T-helper 1 cell treated with Interleukin-12 subunit alpha and Interleukin-12 subunit beta and Interleukin-4 antibody, amounts not matched to agents 30 ng/mL and 1 ng/mL, for 36 hours (primary cell): ENCODE results near the gene KCNH2. TPM values are rescaled to one million over a fixed set of nuclear protein-coding genes. Genes with fewer than 3 reads are reported as not detected.
"Not testable (repeated sequence)": the region's sequence is repeated elsewhere in the genome, so short reads cannot be mapped to it uniquely, and the experiment has no call there.

Experiments used
- intact Hi-C: fragments of 100-400 bp; cut with micrococcal nuclease; formaldehyde crosslinking; loops from one replicate; pipeline ENCODE4 v1.15.1; 2024
- total RNA-seq: library from RNA; stranded (reverse); gene quantifications from 2 replicates; pipeline ENCODE4 v1.2.3, GENCODE V29; 2022

The KCNH2 gene
- total RNA-seq, 1 donor from 2014 or later: 0.91 TPM

- intact Hi-C loops: no loop called here
These were observed 67.1 kb downstream of the KCNH2 start for GRCh38 chr7:150910996-150911422.

GRCh38 chr7:150910305-150910995 lies 67.7 kb downstream of the KCNH2 start:
- intact Hi-C loops: not testable (repeated sequence)

- intact Hi-C loops: no loop called here
These were observed 68.7 kb downstream of the KCNH2 start for GRCh38 chr7:150909200-150909995.

- intact Hi-C loops: no loop called here
These were observed 69.9 kb downstream of the KCNH2 start for GRCh38 chr7:150908173-150908572.

- intact Hi-C loops: no loop called here
These were observed 73.9 kb downstream of the KCNH2 start for GRCh38 chr7:150904011-150904909.

GRCh38 chr7:150903606-150904005 lies 74.5 kb downstream of the KCNH2 start:
- intact Hi-C loops: no loop called here

GRCh38 chr7:150902078-150903033 lies 75.8 kb downstream of the KCNH2 start:
- intact Hi-C loops: no loop called here

GRCh38 chr7:150901160-150902035 lies 76.7 kb downstream of the KCNH2 start:
- intact Hi-C loops: no loop called here

- intact Hi-C loops: no loop called here
These were observed 77.4 kb downstream of the KCNH2 start for GRCh38 chr7:150900675-150901074.

GRCh38 chr7:150898475-150899011 lies 79.6 kb downstream of the KCNH2 start:
- intact Hi-C loops: loop anchor here (1.0 kb wide), 3 partner anchors 90 to 213 kb away; no protein-coding TSS in a partner anchor

- intact Hi-C loops: loop anchor here (1.0 kb wide), 3 partner anchors 91 to 214 kb away; no protein-coding TSS in a partner anchor
These were observed 80.3 kb downstream of the KCNH2 start for GRCh38 chr7:150897502-150898474.

- intact Hi-C loops: no loop called here
These were observed 81.4 kb downstream of the KCNH2 start for GRCh38 chr7:150896562-150897209.

- intact Hi-C loops: no loop called here
These were observed 82.3 kb downstream of the KCNH2 start for GRCh38 chr7:150895809-150896208.
